Osteoblast (primary cell): ENCODE data around the gene GASK1A. TPM values are rescaled to one million over a fixed set of nuclear protein-coding genes. Genes with fewer than 3 reads are reported as not detected.

Source experiments
- DNase-seq: peaks from one replicate; pipeline ENCODE4 v3.0.0; 2011; ENCODE audit warnings: low spot score, mixed read lengths; ENCODE audit not compliant: insufficient read length; ENCODE audit errors: missing footprints
- H2AFZ ChIP-seq: 2 replicates; pipeline ENCODE4 v1.6.0; 2011; ENCODE audit warnings: mild to moderate bottlenecking, low read length
- H3K27ac ChIP-seq: 2 replicates; pipeline ENCODE4 v1.5.1; 2011; ENCODE audit warnings: mild to moderate bottlenecking, low read depth, low read length, moderate library complexity
- H3K27me3 ChIP-seq: 2 replicates; pipeline ENCODE4 v1.6.0; 2012; ENCODE audit warnings: mild to moderate bottlenecking, control low read depth, inconsistent platforms, low read length, moderate library complexity; ENCODE audit not compliant: insufficient read depth
- H3K36me3 ChIP-seq: 2 replicates; pipeline ENCODE4 v1.5.1; 2011; ENCODE audit warnings: mild to moderate bottlenecking, low read length, control low read depth, moderate library complexity; ENCODE audit not compliant: insufficient read depth
- H3K4me1 ChIP-seq: 2 replicates; pipeline ENCODE4 v1.5.1; 2011; ENCODE audit warnings: mild to moderate bottlenecking, low read length, control low read depth, moderate library complexity; ENCODE audit not compliant: insufficient read depth
- H3K4me2 ChIP-seq: 2 replicates; pipeline ENCODE4 v1.6.0; 2011; ENCODE audit warnings: mild to moderate bottlenecking, low read length; ENCODE audit not compliant: insufficient read depth
- H3K4me3 ChIP-seq: fragments of 200-600 bp; sonication (generic); 3 replicates; pipeline ENCODE4 v1.5.1; 2012; ENCODE audit warnings: mild to moderate bottlenecking, low read length, inconsistent platforms; ENCODE audit not compliant: insufficient read depth
- H3K79me2 ChIP-seq: 2 replicates; pipeline ENCODE4 v1.6.0; 2012; ENCODE audit warnings: mild to moderate bottlenecking, low read length, control low read depth, inconsistent platforms; ENCODE audit not compliant: insufficient read depth
- H3K9me3 ChIP-seq: 2 replicates; pipeline ENCODE4 v1.5.1; 2011; ENCODE audit warnings: low read depth, low read length, control low read depth
- H4K20me1 ChIP-seq: 2 replicates; pipeline ENCODE4 v1.6.0; 2012; ENCODE audit warnings: mild to moderate bottlenecking, low read length, control low read depth; ENCODE audit not compliant: insufficient read depth
- total RNA-seq: library from RNA; depleted of rRNA; stranded (reverse); fragments of >200 nt; gene quantifications from 2 replicates; pipeline ENCODE4 v1.2.3, GENCODE V29; 2012
- TF ChIP-seq, protein P1 (sequence below): IDR thresholded peaks from 2 replicates; pipeline ENCODE4 v1.5.1; 2011; ENCODE audit warnings: mild to moderate bottlenecking, low read depth, low read length, moderate library complexity; ENCODE audit errors: extremely low read depth

Gene GASK1A
- total RNA-seq, 1 donor, result 0.72 TPM

DNA sequence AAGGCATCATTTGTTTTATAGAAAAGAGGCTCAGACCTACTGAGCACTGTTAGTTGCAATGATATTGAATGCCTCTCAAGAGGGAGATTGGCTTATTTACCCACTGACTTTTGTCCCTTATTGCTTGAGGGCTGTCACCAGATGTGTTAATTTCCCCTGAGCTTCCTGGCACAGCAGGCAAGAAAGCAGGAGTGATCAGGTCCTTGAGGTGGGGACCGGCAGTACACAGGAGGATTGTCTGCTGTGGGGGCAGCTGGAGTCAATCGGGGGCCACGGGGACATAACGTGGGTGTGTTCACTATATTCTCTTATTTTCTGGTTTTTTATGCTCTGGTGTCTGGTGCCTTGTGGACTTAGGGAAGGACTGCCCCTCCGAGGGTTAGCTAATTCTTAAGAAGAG lies 44.6 kb downstream of the GASK1A start:
- no peak overlapping the region for H3K4me2 ChIP-seq
- H3K9me3 ChIP-seq, result no peaks in the 10 kb centered on the region
- no peak overlapping the region for H2AFZ ChIP-seq
- H3K4me3 ChIP-seq, result no peak overlapping the region
- no peaks in the 10 kb centered on the region for H4K20me1 ChIP-seq
- DNase-seq, result no peak
- H3K4me1 ChIP-seq, result no peaks in the 10 kb centered on the region
- H3K27me3 ChIP-seq, result no peaks in the 10 kb centered on the region
- H3K36me3 ChIP-seq, result no peaks in the 10 kb centered on the region
- no peak overlapping the region for H3K27ac ChIP-seq
- no peaks in the 10 kb centered on the region for H3K79me2 ChIP-seq
- TF ChIP-seq, protein P1, sequence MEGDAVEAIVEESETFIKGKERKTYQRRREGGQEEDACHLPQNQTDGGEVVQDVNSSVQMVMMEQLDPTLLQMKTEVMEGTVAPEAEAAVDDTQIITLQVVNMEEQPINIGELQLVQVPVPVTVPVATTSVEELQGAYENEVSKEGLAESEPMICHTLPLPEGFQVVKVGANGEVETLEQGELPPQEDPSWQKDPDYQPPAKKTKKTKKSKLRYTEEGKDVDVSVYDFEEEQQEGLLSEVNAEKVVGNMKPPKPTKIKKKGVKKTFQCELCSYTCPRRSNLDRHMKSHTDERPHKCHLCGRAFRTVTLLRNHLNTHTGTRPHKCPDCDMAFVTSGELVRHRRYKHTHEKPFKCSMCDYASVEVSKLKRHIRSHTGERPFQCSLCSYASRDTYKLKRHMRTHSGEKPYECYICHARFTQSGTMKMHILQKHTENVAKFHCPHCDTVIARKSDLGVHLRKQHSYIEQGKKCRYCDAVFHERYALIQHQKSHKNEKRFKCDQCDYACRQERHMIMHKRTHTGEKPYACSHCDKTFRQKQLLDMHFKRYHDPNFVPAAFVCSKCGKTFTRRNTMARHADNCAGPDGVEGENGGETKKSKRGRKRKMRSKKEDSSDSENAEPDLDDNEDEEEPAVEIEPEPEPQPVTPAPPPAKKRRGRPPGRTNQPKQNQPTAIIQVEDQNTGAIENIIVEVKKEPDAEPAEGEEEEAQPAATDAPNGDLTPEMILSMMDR, result no peak

DNA sequence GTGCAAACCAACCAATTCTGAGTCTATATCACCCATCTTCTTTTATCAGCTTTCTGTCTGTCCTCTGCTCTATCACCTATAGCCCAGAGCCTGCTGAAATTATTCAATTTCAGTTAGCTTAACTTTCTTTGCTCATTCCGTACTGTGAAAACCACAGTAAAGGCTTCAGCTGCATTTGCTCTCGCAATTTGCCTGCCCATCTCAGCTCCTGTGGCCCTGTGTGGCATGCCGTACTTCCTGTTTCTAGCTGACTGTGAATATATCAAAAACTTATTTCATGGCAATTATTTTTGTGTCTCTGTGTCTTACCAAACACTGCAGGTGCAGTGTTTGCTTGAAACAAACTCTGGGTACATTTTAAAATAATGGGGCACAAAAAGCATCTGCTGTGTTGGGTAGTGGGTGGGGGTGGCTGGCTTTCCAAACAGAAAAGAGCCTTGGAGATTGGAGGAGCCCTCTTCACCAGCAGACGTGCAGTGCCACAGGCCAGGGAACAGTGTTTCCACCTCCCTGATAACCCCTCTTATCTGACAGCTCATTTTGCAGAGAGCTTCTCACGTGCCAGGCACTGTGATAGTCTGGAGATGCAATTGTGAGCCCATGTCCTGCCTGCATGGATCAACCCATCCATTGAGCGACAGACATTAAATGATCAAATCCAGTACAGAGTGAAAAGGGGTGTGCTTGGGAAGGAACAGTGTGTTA lies 45.2 kb downstream of the GASK1A start:
- Histone ChIP-seq H3K27me3 (no peaks in the 10 kb centered on the region), H3K4me1 (no peaks in the 10 kb centered on the region), H3K4me2 (no peak overlapping the region), H3K27ac (no peak overlapping the region), H3K79me2 (no peaks in the 10 kb centered on the region), H2AFZ (no peak overlapping the region), H3K36me3 (no peaks in the 10 kb centered on the region), H3K9me3 (no peaks in the 10 kb centered on the region), H4K20me1 (no peaks in the 10 kb centered on the region), H3K4me3 (no peak overlapping the region)
- no peak for DNase-seq
- TF ChIP-seq, protein P1, result no peak

DNA sequence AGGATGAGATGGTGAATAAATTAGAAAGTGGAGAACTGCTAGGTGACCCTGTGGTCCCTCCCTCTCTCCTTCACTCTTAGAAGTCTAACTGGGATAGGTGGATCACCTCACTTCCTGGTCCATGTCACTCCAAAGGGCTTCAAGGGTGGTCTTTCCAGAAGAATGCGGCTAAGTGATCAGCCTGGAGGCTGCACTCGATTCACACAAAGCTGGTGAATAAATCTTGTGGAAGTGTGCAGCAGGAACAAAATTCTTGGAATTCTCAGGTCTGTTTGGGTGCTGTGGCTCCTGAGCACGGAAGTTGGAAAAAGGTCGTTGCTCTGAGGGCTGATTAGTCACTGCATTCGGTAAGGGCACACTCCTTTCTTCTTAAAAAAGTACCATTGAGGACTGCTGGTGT lies 46.3 kb downstream of the GASK1A start:
- H2AFZ ChIP-seq, result no peak overlapping the region
- DNase-seq, result no peak
- H3K79me2 ChIP-seq, result no peaks in the 10 kb centered on the region
- H3K27me3 ChIP-seq, result no peaks in the 10 kb centered on the region
- H4K20me1 ChIP-seq, result no peaks in the 10 kb centered on the region
- no peak overlapping the region for H3K4me2 ChIP-seq
- no peaks in the 10 kb centered on the region for H3K36me3 ChIP-seq
- H3K27ac ChIP-seq, result no peak overlapping the region
- TF ChIP-seq, protein P1, result no peak
- no peak overlapping the region for H3K4me3 ChIP-seq
- no peaks in the 10 kb centered on the region for H3K9me3 ChIP-seq
- no peaks in the 10 kb centered on the region for H3K4me1 ChIP-seq

DNA sequence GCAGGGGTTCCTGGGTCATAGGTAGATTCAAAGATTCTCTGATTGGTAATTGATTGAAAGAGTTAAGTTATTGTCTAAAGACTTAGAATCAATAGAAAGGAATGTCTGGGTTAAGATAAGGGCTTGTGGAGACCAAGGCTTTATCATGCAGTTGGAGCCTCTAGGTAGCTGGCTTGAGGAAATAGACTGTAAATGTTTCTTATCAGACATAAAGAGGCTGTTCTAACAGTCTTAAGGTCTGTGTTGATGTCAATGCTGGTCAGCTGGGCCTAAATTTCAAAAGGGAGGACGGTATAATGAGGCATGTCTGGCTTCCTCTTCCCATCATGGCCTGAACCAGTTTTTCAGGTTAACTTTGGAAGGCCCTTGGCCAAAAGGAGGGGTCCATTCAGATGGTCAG lies 48.9 kb downstream of the GASK1A start:
- TF ChIP-seq, protein P1, result no peak
- H3K4me2 ChIP-seq, result no peak overlapping the region
- H3K4me3 ChIP-seq, result no peak overlapping the region
- H3K79me2 ChIP-seq, result no peaks in the 10 kb centered on the region
- H4K20me1 ChIP-seq, result no peaks in the 10 kb centered on the region
- no peak for DNase-seq
- H3K27ac ChIP-seq, result no peak overlapping the region
- H3K9me3 ChIP-seq, result no peaks in the 10 kb centered on the region
- no peaks in the 10 kb centered on the region for H3K36me3 ChIP-seq
- no peaks in the 10 kb centered on the region for H3K4me1 ChIP-seq
- H2AFZ ChIP-seq, result no peak overlapping the region
- H3K27me3 ChIP-seq, result no peaks in the 10 kb centered on the region
